A549 (cell line): Measurements from ENCODE around the gene RYR3. TPM values are rescaled to one million over a fixed set of nuclear protein-coding genes. Genes with fewer than 3 reads are reported as not detected.

Experiments used
- ATAC-seq, 2 experiments: fragments of 200-7000 bp in 1 of 2; fragments of >200 bp in 1 of 2; cut with Nextera tagmentation in 1 of 2; cut with Tn5 transposase in 1 of 2; 3 replicates each; pipeline versions ENCODE4 v1.8.0 to v1.9.1; 2018 to 2020; ENCODE audit warnings: mild to moderate bottlenecking in 1 of 2, moderate library complexity in 1 of 2
- CTCF ChIA-PET: fragments of 300-600 bp; sonication (Branson Sonifier 250); formaldehyde crosslinking; extraction: SDS; loops from one replicate; lab custom pipeline; 2021; ENCODE audit warnings: antibody characterized with exemption, inconsistent platforms; lab: Yijun Ruan, JAX
- POLR2A ChIA-PET: fragments of 350-600 bp; formaldehyde crosslinking; extraction: SDS; loops from one replicate; lab custom pipeline; 2021; ENCODE audit warnings: antibody characterized with exemption, inconsistent platforms; lab: Yijun Ruan, JAX
- DNase-seq, 2 experiments: peaks; one replicate each; pipeline versions ENCODE4 v3.0.0 to v3.0.0-alpha.2; 2011 to 2016; ENCODE audit warnings: low read depth in 1 of 2, low spot score in 1 of 2
- FAIRE-seq: peaks from 2 replicates; lab custom pipeline; 2011; peaks lifted over from hg19 to GRCh38; lab: Jason Lieb, UNC
- H3K27ac ChIP-seq, 2 experiments: fragments of >200 bp; sonication (Bioruptor Twin); formaldehyde crosslinking; 3 replicates each; pipeline ENCODE4 v1.5.1; 2016 to 2017
- H3K4me1 ChIP-seq: fragments of >200 bp; sonication (Bioruptor Twin); formaldehyde crosslinking; 3 replicates; pipeline ENCODE4 v1.6.1; 2016
- H3K4me2 ChIP-seq: fragments of >200 bp; sonication (Bioruptor Twin); formaldehyde crosslinking; 3 replicates; pipeline ENCODE4 v1.6.1; 2016
- H3K4me3 ChIP-seq: fragments of >200 bp; sonication (Bioruptor Twin); formaldehyde crosslinking; 3 replicates; pipeline ENCODE4 v1.5.1; 2016
- H3K9me3 ChIP-seq: fragments of >200 bp; sonication (Bioruptor Twin); formaldehyde crosslinking; 3 replicates; pipeline ENCODE4 v1.6.1; 2016
- CBX2 ChIP-seq: fragments of 200-600 bp; sonication (generic); IDR thresholded peaks from 2 replicates; pipeline ENCODE4 v1.6.1; 2016; ENCODE audit warnings: low read depth, mild to moderate bottlenecking, borderline replicate concordance
- CBX8 ChIP-seq: fragments of 200-600 bp; sonication (generic); IDR thresholded peaks from 2 replicates; pipeline ENCODE4 v1.6.1; 2016
- CHD4 ChIP-seq: fragments of 200-600 bp; sonication (generic); IDR thresholded peaks from 2 replicates; pipeline ENCODE4 v1.6.1; 2016; ENCODE audit warnings: antibody characterized with exemption, mild to moderate bottlenecking, borderline replicate concordance
- EHMT2 ChIP-seq: fragments of 200-600 bp; sonication (generic); IDR thresholded peaks from 2 replicates; pipeline ENCODE4 v1.6.1; 2016; ENCODE audit warnings: antibody characterized with exemption, low read depth, mild to moderate bottlenecking, moderate library complexity
- EP300 ChIP-seq, 2 experiments: fragments of >200 bp; sonication (Bioruptor Twin); formaldehyde crosslinking; IDR thresholded peaks; 2 replicates in 1 of 2; 3 replicates in 1 of 2; pipeline ENCODE4 v1.6.1; 2016 to 2017
- ESRRA ChIP-seq: fragments of 150-350 bp; IDR thresholded peaks from 2 replicates; pipeline ENCODE4 v1.6.1; 2014; ENCODE audit warnings: mild to moderate bottlenecking, low read length, borderline replicate concordance
- FOXS1 ChIP-seq: fragments of 250-450 bp; sonication (Bioruptor Pico); IDR thresholded peaks from 2 replicates; pipeline ENCODE4 v1.5.0; 2020; ENCODE audit warnings: mild to moderate bottlenecking, moderate library complexity
- GATA3 ChIP-seq: IDR thresholded peaks from 2 replicates; pipeline ENCODE4 v1.6.1; 2012; ENCODE audit warnings: borderline replicate concordance
- HDAC2 ChIP-seq: fragments of 200-600 bp; sonication (generic); IDR thresholded peaks from 2 replicates; pipeline ENCODE4 v1.6.1; 2016
- HOXB5 ChIP-seq: fragments of 250-450 bp; sonication (Bioruptor Pico); IDR thresholded peaks from 2 replicates; pipeline ENCODE4 v1.5.0; 2020; ENCODE audit warnings: mild to moderate bottlenecking, moderate library complexity
- KDM1A ChIP-seq: fragments of 200-600 bp; sonication (generic); IDR thresholded peaks from 2 replicates; pipeline ENCODE4 v1.6.1; 2016; ENCODE audit warnings: low read depth, mild to moderate bottlenecking
- KDM5A ChIP-seq: fragments of 200-600 bp; sonication (generic); IDR thresholded peaks from 2 replicates; pipeline ENCODE4 v1.6.1; 2016; ENCODE audit warnings: antibody characterized with exemption, mild to moderate bottlenecking
- MAZ ChIP-seq: fragments of 150-350 bp; IDR thresholded peaks from 2 replicates; pipeline ENCODE4 v1.6.1; 2014; ENCODE audit warnings: antibody characterized with exemption, low read depth, low read length, borderline replicate concordance
- MYC ChIP-seq: IDR thresholded peaks from 2 replicates; pipeline ENCODE4 v1.6.1; 2012; ENCODE audit warnings: mild to moderate bottlenecking, inconsistent platforms, low read length, improper control_type of control experiment, borderline replicate concordance
- SMC3 ChIP-seq: fragments of >200 bp; sonication (Bioruptor Twin); formaldehyde crosslinking; IDR thresholded peaks from 3 replicates; pipeline ENCODE4 v1.6.1; 2018; ENCODE audit warnings: inconsistent platforms
- SREBF2 ChIP-seq: fragments of 450-650 bp; IDR thresholded peaks from 2 replicates; pipeline ENCODE4 v1.6.1; 2014; ENCODE audit warnings: mild to moderate bottlenecking, moderate library complexity
- ZC3H11A ChIP-seq: fragments of 450-650 bp; IDR thresholded peaks from 2 replicates; pipeline ENCODE4 v1.6.1; 2014; ENCODE audit warnings: antibody characterized with exemption, mild to moderate bottlenecking
- ZSCAN20 ChIP-seq: fragments of 250-450 bp; sonication (Bioruptor Pico); IDR thresholded peaks from 2 replicates; pipeline ENCODE4 v1.8.0; 2022; ENCODE audit warnings: mild to moderate bottlenecking, moderate library complexity
- WGBS: methylation state at CpG from one replicate; pipeline ENCODE4 v1.1.6; 2017; ENCODE audit errors: missing lambda C conversion rate; 5-methylcytosine and 5-hydroxymethylcytosine counted together
- polyA plus RNA-seq, 4 experiments: library from polyadenylated mRNA; depleted of rRNA in 3 of 4; stranded (reverse); fragments of >200 nt; fragmentation: RNase III in 1 of 4; extraction: RNeasy Plus Mini Kit Qiagen cat#74134 plus additional on column Dnase treatment in 1 of 4; gene quantifications; 2 replicates in 3 of 4; 3 replicates in 1 of 4; pipeline ENCODE4 v1.2.3, GENCODE V29; 2011 to 2017
- TF ChIP-seq, protein P1 (sequence below): IDR thresholded peaks from 2 replicates; pipeline ENCODE4 v1.6.1; 2012; ENCODE audit warnings: low read depth, borderline replicate concordance
- TF ChIP-seq, protein P2 (sequence below): fragments of >200 bp; sonication (Bioruptor Twin); formaldehyde crosslinking; IDR thresholded peaks from 2 replicates; pipeline ENCODE4 v1.6.1; 2016
- TF ChIP-seq, protein P3 (sequence below): fragments of 200-600 bp; sonication (generic); IDR thresholded peaks from 2 replicates; pipeline ENCODE4 v1.6.1; 2016; ENCODE audit warnings: antibody characterized with exemption, mild to moderate bottlenecking, moderate library complexity
- TF ChIP-seq, protein P4 (sequence below): fragments of 250-450 bp; sonication (Bioruptor Pico); IDR thresholded peaks from 2 replicates; pipeline ENCODE4 v1.5.0; 2020; ENCODE audit warnings: low read depth, mild to moderate bottlenecking, moderate library complexity
- TF ChIP-seq, protein P5 (sequence below): fragments of >200 bp; sonication (Bioruptor Twin); formaldehyde crosslinking; IDR thresholded peaks from 3 replicates; pipeline ENCODE4 v1.5.1; 2016

RYR3 gene
- polyA plus RNA-seq, 2 of the 4 experiments (the other 2 are of a cell fraction): 0.03 TPM; not detected in 1

DNA sequence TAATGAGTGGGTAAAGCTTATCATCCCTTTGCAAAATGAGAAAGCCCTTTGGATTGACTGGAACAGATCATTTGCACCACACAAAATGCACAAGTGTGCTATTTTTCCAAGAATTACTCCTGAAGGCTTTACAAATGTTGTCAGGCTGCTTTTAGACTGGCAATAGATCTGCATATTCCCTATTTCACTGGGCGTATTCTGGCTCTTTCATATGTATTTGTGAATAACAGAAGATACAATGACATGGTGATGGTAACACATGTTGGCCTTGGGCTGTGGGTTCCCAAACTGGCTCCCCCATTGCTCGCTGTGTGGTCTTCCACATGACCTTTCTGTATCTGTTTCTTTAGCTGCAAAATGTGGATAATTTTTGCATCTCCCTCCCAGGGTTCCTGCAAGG, 354.2 kb downstream of the RYR3 start:
- ChIA-PET POLR2A (no interaction called here), CTCF (no interaction called here)
- Histone ChIP-seq H3K27ac (no peak overlapping the region), H3K9me3 (no peaks in the 10 kb centered on the region), H3K4me3 (no peak overlapping the region), H3K4me2 (no peak overlapping the region), H3K4me1 (no peaks in the 10 kb centered on the region)
- 7% methylated on average over 2 of the region's 2 CpGs for WGBS
- FAIRE-seq: no peak
- TF ChIP-seq, protein P1, sequence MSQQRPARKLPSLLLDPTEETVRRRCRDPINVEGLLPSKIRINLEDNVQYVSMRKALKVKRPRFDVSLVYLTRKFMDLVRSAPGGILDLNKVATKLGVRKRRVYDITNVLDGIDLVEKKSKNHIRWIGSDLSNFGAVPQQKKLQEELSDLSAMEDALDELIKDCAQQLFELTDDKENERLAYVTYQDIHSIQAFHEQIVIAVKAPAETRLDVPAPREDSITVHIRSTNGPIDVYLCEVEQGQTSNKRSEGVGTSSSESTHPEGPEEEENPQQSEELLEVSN: no peak
- TF ChIP-seq, protein P2, sequence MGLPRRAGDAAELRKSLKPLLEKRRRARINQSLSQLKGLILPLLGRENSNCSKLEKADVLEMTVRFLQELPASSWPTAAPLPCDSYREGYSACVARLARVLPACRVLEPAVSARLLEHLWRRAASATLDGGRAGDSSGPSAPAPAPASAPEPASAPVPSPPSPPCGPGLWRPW: no peak
- TF ChIP-seq MAZ (no peak), HOXB5 (no peak), FOXS1 (CRISPR knock-in tag) (no peak), CBX2 (no peak), GATA3 (no peak), EHMT2 (no peak), ZSCAN20 (CRISPR knock-in tag) (no peak), SREBF2 (no peak), ESRRA (no peak), CBX8 (no peak)
- TF ChIP-seq, protein P3, sequence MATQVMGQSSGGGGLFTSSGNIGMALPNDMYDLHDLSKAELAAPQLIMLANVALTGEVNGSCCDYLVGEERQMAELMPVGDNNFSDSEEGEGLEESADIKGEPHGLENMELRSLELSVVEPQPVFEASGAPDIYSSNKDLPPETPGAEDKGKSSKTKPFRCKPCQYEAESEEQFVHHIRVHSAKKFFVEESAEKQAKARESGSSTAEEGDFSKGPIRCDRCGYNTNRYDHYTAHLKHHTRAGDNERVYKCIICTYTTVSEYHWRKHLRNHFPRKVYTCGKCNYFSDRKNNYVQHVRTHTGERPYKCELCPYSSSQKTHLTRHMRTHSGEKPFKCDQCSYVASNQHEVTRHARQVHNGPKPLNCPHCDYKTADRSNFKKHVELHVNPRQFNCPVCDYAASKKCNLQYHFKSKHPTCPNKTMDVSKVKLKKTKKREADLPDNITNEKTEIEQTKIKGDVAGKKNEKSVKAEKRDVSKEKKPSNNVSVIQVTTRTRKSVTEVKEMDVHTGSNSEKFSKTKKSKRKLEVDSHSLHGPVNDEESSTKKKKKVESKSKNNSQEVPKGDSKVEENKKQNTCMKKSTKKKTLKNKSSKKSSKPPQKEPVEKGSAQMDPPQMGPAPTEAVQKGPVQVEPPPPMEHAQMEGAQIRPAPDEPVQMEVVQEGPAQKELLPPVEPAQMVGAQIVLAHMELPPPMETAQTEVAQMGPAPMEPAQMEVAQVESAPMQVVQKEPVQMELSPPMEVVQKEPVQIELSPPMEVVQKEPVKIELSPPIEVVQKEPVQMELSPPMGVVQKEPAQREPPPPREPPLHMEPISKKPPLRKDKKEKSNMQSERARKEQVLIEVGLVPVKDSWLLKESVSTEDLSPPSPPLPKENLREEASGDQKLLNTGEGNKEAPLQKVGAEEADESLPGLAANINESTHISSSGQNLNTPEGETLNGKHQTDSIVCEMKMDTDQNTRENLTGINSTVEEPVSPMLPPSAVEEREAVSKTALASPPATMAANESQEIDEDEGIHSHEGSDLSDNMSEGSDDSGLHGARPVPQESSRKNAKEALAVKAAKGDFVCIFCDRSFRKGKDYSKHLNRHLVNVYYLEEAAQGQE: no peak
- DNase-seq: no peak
- no peak for ATAC-seq

DNA sequence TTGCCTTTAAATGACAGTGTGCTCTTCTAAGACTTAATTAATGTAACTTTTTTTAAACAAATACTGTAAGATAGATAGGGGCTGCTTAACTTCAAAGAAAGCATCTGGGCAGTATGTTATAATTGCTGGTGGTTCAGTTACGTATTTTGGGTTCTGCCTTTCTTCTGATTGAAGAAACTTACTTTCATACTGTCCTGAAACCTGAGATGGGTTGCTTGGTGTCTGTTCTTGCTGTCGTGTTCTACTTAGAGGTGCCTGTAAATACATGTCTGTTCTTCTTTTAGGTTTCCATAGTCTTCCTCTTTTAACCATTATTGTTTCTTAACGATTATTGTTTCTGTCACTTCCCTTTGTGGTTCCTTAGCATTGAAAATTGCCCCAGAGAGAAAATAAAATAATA, 359.8 kb downstream of the RYR3 start:
- no peak for ATAC-seq
- Histone ChIP-seq H3K27ac (no peak overlapping the region), H3K4me2 (no peak overlapping the region), H3K4me3 (no peak overlapping the region), H3K9me3 (no peaks in the 10 kb centered on the region), H3K4me1 (no peaks in the 10 kb centered on the region)
- no peak for TF ChIP-seq SREBF2
- TF ChIP-seq, protein P4, sequence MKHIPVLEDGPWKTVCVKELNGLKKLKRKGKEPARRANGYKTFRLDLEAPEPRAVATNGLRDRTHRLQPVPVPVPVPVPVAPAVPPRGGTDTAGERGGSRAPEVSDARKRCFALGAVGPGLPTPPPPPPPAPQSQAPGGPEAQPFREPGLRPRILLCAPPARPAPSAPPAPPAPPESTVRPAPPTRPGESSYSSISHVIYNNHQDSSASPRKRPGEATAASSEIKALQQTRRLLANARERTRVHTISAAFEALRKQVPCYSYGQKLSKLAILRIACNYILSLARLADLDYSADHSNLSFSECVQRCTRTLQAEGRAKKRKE (CRISPR knock-in tag): no peak
- TF ChIP-seq HOXB5: no peak
- TF ChIP-seq CHD4: no peak
- no peak for TF ChIP-seq KDM5A
- no peak for TF ChIP-seq HDAC2
- TF ChIP-seq ZC3H11A: no peak
- TF ChIP-seq MYC: no peak
- TF ChIP-seq, protein P5, sequence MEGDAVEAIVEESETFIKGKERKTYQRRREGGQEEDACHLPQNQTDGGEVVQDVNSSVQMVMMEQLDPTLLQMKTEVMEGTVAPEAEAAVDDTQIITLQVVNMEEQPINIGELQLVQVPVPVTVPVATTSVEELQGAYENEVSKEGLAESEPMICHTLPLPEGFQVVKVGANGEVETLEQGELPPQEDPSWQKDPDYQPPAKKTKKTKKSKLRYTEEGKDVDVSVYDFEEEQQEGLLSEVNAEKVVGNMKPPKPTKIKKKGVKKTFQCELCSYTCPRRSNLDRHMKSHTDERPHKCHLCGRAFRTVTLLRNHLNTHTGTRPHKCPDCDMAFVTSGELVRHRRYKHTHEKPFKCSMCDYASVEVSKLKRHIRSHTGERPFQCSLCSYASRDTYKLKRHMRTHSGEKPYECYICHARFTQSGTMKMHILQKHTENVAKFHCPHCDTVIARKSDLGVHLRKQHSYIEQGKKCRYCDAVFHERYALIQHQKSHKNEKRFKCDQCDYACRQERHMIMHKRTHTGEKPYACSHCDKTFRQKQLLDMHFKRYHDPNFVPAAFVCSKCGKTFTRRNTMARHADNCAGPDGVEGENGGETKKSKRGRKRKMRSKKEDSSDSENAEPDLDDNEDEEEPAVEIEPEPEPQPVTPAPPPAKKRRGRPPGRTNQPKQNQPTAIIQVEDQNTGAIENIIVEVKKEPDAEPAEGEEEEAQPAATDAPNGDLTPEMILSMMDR: no peak
- TF ChIP-seq EP300 (IDR thresholded peaks at IDR 0.05): no peak
- no peak for TF ChIP-seq SMC3
- no peak for TF ChIP-seq KDM1A
- CTCF ChIA-PET: interaction anchor here (1.0 kb wide), 1 partner anchor 434 kb away, joined by 4 read pairs; no protein-coding TSS in a partner anchor
- DNase-seq: no peak
- 4% methylated on average over 3 of the region's 3 CpGs for WGBS
- POLR2A ChIA-PET: no interaction called here
- no peak for FAIRE-seq
